ENCODE results near the gene ERCC1. TPM values are rescaled to one million over a fixed set of nuclear protein-coding genes. Genes with fewer than 3 reads are reported as not detected.

Gene ERCC1
- 142 TPM for total RNA-seq

DNA sequence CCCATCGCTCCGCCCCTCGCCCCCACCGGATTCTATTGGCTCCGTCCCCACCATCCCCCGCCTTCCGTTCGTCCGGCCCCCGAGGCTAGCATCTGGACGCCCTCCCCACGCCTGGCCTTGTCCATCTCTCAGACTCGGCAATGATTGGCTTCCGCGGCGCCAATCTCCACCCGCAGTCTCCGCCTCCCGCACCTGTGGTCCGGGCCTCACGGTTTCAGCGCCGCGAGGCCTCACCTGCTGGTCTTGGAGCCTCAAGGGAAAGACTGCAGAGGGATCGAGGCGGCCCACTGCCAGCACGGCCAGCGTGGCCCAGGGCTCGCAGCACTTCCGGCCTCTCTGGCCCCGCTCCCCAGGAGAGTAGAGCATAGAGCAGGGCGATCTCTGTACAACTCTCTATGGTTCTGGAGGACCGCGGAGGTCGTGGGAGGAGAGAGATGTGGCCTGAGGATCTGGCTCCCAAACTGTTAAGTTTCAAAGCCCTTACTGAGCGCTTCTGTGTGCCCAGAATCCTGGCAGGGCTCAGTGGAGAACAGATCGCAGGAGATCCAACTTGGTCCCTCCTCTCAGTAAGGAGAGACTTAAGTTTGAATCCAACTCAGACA, at the start of gene ERCC1:
ERCC1 (minus strand) TSS at position 329 of the 602 bp plus-strand sequence. CDS start 543 bp downstream, outside the sequence.
- Histone ChIP-seq H3K4me3 (peak within 1 kb of the TSS; percentile 69 to 85), H3K27ac (peak within 1 kb of the TSS; percentile 89 to 95), H3K27me3 (no peaks in the 10 kb centered on the region), H3K36me3 (peaks cover 0 to 17% of the 10 kb centered on the region in 2 donors), H3K4me1 (peaks cover 0 to 32% of the 10 kb centered on the region in 2 donors), H3K9me3 (no peaks in the 10 kb centered on the region)
- TF ChIP-seq, protein P1, sequence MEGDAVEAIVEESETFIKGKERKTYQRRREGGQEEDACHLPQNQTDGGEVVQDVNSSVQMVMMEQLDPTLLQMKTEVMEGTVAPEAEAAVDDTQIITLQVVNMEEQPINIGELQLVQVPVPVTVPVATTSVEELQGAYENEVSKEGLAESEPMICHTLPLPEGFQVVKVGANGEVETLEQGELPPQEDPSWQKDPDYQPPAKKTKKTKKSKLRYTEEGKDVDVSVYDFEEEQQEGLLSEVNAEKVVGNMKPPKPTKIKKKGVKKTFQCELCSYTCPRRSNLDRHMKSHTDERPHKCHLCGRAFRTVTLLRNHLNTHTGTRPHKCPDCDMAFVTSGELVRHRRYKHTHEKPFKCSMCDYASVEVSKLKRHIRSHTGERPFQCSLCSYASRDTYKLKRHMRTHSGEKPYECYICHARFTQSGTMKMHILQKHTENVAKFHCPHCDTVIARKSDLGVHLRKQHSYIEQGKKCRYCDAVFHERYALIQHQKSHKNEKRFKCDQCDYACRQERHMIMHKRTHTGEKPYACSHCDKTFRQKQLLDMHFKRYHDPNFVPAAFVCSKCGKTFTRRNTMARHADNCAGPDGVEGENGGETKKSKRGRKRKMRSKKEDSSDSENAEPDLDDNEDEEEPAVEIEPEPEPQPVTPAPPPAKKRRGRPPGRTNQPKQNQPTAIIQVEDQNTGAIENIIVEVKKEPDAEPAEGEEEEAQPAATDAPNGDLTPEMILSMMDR (IDR thresholded peaks at IDR 0.05), result no peak
- intact Hi-C loops (cut with DNase I), result loop anchor here (1.0 to 10.0 kb wide), 3 partner anchors 18 to 211 kb away; partner anchors contain the start of genes EML2, OPA3 and PPP1R13L
- peak; percentile 76 to 98 for DNase-seq (ENCODE audit: low spot score in 2 of 2)

DNA sequence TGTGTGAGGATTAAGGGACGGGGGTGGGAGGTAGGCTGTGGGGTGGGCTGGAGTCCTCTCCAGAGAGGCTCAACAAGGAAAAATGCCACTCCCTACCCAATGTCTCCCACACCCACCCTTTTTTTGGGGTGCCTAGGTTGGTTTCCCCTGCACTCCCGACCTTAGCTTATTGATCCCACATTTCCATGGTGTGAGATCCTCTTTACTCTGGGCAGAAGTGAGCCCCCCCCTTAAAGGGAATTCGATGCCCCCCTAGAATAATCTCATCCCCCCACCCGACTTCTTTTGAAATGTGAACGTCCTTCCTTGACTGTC, 49.6 kb upstream of the ERCC1 start:
- no peaks in the 10 kb centered on the region for H3K27me3 ChIP-seq
- TF ChIP-seq, protein P1 (IDR thresholded peaks at IDR 0.05), result no peak
- no peak overlapping the region for H3K27ac ChIP-seq
- H3K4me1 ChIP-seq, result peaks cover 3 to 16% of the 10 kb centered on the region in 2 donors
- DNase-seq (ENCODE audit: low spot score in 2 of 2), result no peak
- no peaks in the 10 kb centered on the region for H3K36me3 ChIP-seq
- intact Hi-C loops (cut with DNase I), result no loop called here
- no peaks in the 10 kb centered on the region for H3K9me3 ChIP-seq
- H3K4me3 ChIP-seq, result no peak overlapping the region

DNA sequence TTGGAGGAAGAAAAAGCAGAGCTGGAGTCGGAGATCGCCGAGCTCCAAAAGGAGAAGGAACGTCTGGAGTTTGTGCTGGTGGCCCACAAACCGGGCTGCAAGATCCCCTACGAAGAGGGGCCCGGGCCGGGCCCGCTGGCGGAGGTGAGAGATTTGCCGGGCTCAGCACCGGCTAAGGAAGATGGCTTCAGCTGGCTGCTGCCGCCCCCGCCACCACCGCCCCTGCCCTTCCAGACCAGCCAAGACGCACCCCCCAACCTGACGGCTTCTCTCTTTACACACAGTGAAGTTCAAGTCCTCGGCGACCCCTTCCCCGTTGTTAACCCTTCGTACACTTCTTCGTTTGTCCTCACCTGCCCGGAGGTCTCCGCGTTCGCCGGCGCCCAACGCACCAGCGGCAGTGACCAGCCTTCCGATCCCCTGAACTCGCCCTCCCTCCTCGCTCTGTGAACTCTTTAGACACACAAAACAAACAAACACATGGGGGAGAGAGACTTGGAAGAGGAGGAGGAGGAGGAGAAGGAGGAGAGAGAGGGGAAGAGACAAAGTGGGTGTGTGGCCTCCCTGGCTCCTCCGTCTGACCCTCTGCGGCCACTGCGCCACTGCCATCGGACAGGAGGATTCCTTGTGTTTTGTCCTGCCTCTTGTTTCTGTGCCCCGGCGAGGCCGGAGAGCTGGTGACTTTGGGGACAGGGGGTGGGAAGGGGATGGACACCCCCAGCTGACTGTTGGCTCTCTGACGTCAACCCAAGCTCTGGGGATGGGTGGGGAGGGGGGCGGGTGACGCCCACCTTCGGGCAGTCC, 49.0 kb upstream of the ERCC1 start:
- H3K27me3 ChIP-seq, result no peaks in the 10 kb centered on the region
- H3K4me1 ChIP-seq, result peaks cover 3 to 18% of the 10 kb centered on the region in 2 donors
- TF ChIP-seq, protein P1 (IDR thresholded peaks at IDR 0.05), result no peak
- H3K27ac ChIP-seq, result no peak overlapping the region
- intact Hi-C loops (cut with DNase I), result no loop called here
- no peaks in the 10 kb centered on the region for H3K36me3 ChIP-seq
- DNase-seq (ENCODE audit: low spot score in 2 of 2), result peak in 1 of 2 donors; percentile 76
- H3K4me3 ChIP-seq, result no peak overlapping the region
- H3K9me3 ChIP-seq, result no peaks in the 10 kb centered on the region

DNA sequence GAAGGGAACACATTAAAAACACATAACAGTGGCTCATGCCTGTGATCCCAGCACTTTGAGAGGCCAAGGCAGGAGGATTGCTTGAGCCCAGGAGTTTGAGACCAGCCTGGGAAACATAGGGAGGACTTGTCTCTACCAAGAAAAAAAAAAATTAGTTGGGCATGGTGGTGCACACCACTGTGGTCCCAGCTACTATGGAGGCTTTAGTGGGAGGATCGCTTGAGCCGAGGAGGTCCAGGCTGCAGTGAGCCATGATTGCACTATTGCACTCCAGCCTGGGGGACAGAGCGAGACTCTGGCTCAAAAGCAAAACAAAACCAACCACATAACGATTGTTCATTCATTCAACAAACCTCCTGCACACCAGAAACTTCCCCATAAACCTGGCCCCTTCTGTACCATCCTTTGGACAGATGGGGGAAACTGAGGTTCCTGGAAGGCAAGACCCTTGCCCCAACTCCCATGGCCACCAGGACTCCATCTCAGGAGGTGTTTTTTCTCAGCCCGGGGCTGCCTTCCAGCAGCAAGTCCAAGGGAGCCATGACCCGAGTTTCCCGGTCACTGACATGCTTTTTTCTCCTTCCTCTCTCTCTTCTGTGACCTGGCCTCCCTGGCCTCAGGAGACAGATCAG, 48.3 kb upstream of the ERCC1 start:
- H3K4me3 ChIP-seq, result no peak overlapping the region
- TF ChIP-seq, protein P1 (IDR thresholded peaks at IDR 0.05), result no peak

DNA sequence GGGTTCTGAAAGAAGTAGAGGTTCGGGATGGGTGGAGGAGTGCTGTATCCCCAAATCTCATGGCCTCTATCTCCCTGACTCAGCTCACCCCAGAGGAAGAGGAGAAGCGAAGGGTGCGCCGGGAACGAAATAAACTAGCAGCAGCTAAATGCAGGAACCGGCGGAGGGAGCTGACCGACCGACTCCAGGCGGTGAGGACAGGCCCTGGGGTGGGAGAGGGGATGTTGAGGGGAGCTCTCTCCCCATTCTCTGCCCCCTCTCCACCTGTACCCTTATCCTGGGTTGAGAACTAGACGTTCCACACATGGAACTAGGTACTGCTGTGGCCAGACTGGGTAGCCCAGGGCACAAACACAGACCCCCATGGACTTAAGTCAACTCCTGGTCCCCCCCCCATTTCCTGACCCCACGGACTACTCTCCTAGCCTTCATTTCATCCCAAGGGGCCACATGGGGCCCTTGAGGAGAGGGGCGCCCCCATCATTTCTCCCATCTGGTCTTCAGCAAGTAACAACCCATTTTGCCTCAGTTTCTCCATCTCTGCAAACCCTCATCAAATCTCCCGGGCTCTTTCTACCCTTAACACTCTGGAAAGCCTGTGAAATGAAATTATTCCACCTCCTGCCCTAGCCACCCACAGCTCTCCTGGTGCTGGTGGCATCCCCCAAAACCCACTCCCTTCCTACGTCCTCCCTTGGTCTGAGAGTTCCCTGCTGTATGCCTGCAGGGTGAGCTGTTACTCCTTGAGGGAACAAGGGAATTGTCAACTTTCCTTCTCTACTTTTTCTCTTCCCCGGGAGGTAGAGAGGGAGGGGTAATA, 47.6 kb upstream of the ERCC1 start:
- no peak overlapping the region for H3K27ac ChIP-seq
- H3K27me3 ChIP-seq, result no peaks in the 10 kb centered on the region
- TF ChIP-seq, protein P1 (IDR thresholded peaks at IDR 0.05), result no peak
- DNase-seq (ENCODE audit: low spot score in 2 of 2), result peak in 1 of 2 donors; percentile 71
- H3K4me1 ChIP-seq, result peaks cover 6 to 16% of the 10 kb centered on the region in 2 donors
- H3K4me3 ChIP-seq, result no peak overlapping the region
- H3K36me3 ChIP-seq, result no peaks in the 10 kb centered on the region
- intact Hi-C loops (cut with DNase I), result no loop called here
- H3K9me3 ChIP-seq, result no peaks in the 10 kb centered on the region

More for the DNA sequence above, 48.3 kb upstream of the ERCC1 start:
- no peak overlapping the region for H3K27ac ChIP-seq
- DNase-seq (ENCODE audit: low spot score in 2 of 2), result peak in 1 of 2 donors; percentile 56
- no peaks in the 10 kb centered on the region for H3K9me3 ChIP-seq
- intact Hi-C loops (cut with DNase I), result no loop called here
- H3K36me3 ChIP-seq, result no peaks in the 10 kb centered on the region
- peaks cover 6 to 16% of the 10 kb centered on the region in 2 donors for H3K4me1 ChIP-seq
- H3K27me3 ChIP-seq, result no peaks in the 10 kb centered on the region

Measured in ascending aorta (tissue), 2 donors.